Measurements from ENCODE around the gene MPRIP.

DNA sequence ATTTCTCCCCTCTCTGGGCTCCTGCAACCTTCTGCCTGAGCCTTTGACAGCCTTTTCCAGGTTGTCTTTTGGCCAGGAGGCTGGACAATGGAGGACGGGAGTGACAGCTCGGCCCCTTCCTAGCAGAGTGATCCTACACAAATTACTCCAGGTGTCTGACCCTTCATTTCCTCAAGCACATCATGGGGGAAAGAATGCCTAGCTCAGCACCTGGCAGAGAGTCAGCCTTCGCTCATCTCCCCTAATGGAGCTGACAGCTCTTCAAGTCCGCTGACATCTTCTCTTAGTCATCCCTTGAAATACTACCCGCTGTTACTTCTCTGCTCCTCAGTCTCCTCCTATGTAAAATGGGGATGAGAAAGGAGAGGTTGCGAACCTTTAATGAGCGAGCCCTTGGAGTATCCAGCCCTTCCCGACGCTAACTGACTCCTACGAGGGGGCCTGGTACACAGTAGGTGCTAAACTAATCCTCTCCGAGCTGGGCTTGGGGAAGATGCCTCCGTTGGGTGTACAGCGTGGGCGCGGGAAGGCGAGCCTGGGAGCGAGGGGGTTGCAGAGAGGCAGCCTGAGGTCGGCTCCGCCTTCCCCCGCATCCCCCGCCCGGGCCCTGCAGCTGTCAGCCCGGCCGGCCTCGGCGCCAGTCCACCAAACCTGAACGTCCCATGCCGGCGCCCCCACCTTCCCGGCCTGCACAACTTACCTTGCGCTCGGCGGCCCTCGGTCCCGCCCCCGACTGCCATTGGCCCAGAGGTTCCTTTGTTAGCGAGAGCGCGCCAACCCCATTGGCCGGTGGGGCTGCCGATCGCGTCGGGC, 480 bp upstream of the MPRIP start:
- peak in 1 of 11 experiments; percentile 9 for TF ChIP-seq CTCF (IDR thresholded peaks at IDR 0.05 in 8 of 11, conservative IDR thresholded peaks at IDR 0.05 in 3 of 11)
- TF ChIP-seq POLR2AphosphoS5 (IDR thresholded peaks at IDR 0.05) = peak; percentile 55 to 82 (median 79)
- no peak for TF ChIP-seq POLR2A (IDR thresholded peaks at IDR 0.05)
